ENCODE measurements around the gene FOXE1. TPM values are rescaled to one million over a fixed set of nuclear protein-coding genes. Genes with fewer than 3 reads are reported as not detected.

Gene FOXE1
- total RNA-seq, 1 experiment from 2014 or later = not detected

GRCh38 chr9:97820373-97820772 lies 32.7 kb upstream of the FOXE1 start:
- Histone ChIP-seq H3K14ac (ENCODE audit: insufficient read depth, low read length) (no peak overlapping the region), H2AFZ (ENCODE audit: low read length) (no peak overlapping the region), H3K4me1 (ENCODE audit: insufficient read depth, low read length) (no peaks in the 10 kb centered on the region), H3K23ac (ENCODE audit: insufficient read length, low read depth, low read length) (no peak overlapping the region), H2BK20ac (ENCODE audit: low read depth, low read length, poor library complexity, severe bottlenecking) (no peak overlapping the region), H2BK15ac (ENCODE audit: low read depth, low read length) (no peak overlapping the region), H2BK12ac (ENCODE audit: insufficient read length, low read depth, low read length) (no peak overlapping the region), H3K9me3 (ENCODE audit: control insufficient read depth, low read depth, low read length) (no peaks in the 10 kb centered on the region), H3T11ph (ENCODE audit: low read length) (no peak overlapping the region), H4K91ac (ENCODE audit: insufficient read length, low read depth, low read length) (no peak overlapping the region), H3K9ac (ENCODE audit: extremely low read depth, insufficient read length, low read length) (no peak overlapping the region), H4K5ac (ENCODE audit: insufficient read length, low read depth, low read length) (no peak overlapping the region), H2AK5ac (ENCODE audit: insufficient read length, low read length) (no peak overlapping the region), H3K79me1 (ENCODE audit: insufficient read depth, low read depth, low read length, poor library complexity, severe bottlenecking) (no peaks in the 10 kb centered on the region), H3K27me3 (ENCODE audit: insufficient read depth, low read length) (no peaks in the 10 kb centered on the region; the same call in 1 of the 2 replicates), H2BK5ac (ENCODE audit: insufficient read length, low read length) (no peak overlapping the region), H3K23me2 (ENCODE audit: insufficient read length, low read depth, low read length, poor library complexity, severe bottlenecking) (no peaks in the 10 kb centered on the region), H3K4ac (ENCODE audit: low read depth, low read length) (no peak overlapping the region), H3K56ac (ENCODE audit: insufficient read length, low read depth, low read length) (no peak overlapping the region), H3K4me2 (ENCODE audit: insufficient read depth, insufficient read length, low read length) (no peak overlapping the region), H3K27ac (ENCODE audit: insufficient read length, low read depth, low read length) (no peak overlapping the region), H3K79me2 (ENCODE audit: insufficient read depth, low read length) (no peaks in the 10 kb centered on the region), H2BK120ac (ENCODE audit: low read depth, low read length, poor library complexity, severe bottlenecking) (no peak overlapping the region), H4K8ac (replicated peaks; ENCODE audit: insufficient read length, low read depth, low read length) (no peak overlapping the region), H3K18ac (ENCODE audit: insufficient read length, low read depth, low read length) (no peak overlapping the region), H4K20me1 (ENCODE audit: control insufficient read depth, insufficient read depth, insufficient read length) (no peaks in the 10 kb centered on the region)
- peaks cover 2 to 3% of the 10 kb centered on the region in 2 experiments; a peak in 2 of 5 replicates for H3K9me3 Mint-ChIP-seq
- no peak for TF ChIP-seq CTCF (conservative IDR thresholded peaks at IDR 0.05)
- no peak for DNase-seq
- peaks cover 3 to 7% of the 10 kb centered on the region in 2 experiments; a peak in 3 of 4 replicates for H3K4me1 Mint-ChIP-seq
- no peak overlapping the region for H3K27ac Mint-ChIP-seq
- no peak overlapping the region for H3K4me3 Mint-ChIP-seq
- peaks cover 62% of the 10 kb centered on the region for H3K27me3 Mint-ChIP-seq (ENCODE audit: low read depth)
- H3K36me3 Mint-ChIP-seq (ENCODE audit: insufficient read depth in 1 of 3, low read depth in 3 of 3) = no peaks in the 10 kb centered on the region
- WGBS (ENCODE audit: extremely low coverage, insufficient read length, low lambda C conversion rate) = no CpG with 5 or more reads among the region's 1 CpG
